Neural cell (in vitro differentiated cells): ENCODE data around the gene SLC2A4.

Experiments
- CTCF ChIP-seq: fragments of 450-650 bp; IDR thresholded peaks from 2 replicates; pipeline ENCODE4 v1.5.1; 2014; ENCODE audit warnings: antibody characterized with exemption, mild to moderate bottlenecking, moderate library complexity; ENCODE audit not compliant: poor library complexity, severe bottlenecking
- EP300 ChIP-seq: fragments of 450-650 bp; conservative IDR thresholded peaks from 2 replicates; pipeline ENCODE4 v1.6.1; 2014; ENCODE audit warnings: antibody characterized with exemption, mild to moderate bottlenecking, moderate library complexity; ENCODE audit not compliant: poor library complexity, severe bottlenecking
- POLR2AphosphoS5 ChIP-seq: IDR thresholded peaks from 2 replicates; pipeline ENCODE4 v1.6.1; 2012
- RAD21 ChIP-seq: fragments of 450-650 bp; conservative IDR thresholded peaks from 2 replicates; pipeline ENCODE4 v1.6.1; 2014; ENCODE audit warnings: antibody characterized with exemption, mild to moderate bottlenecking, moderate library complexity
- REST ChIP-seq: IDR thresholded peaks from 2 replicates; pipeline ENCODE4 v1.6.1; 2012; ENCODE audit warnings: borderline replicate concordance

GRCh38 chr17:7323731-7324437 is 42.4 kb downstream of the SLC2A4 start:
- no peak for TF ChIP-seq REST
- TF ChIP-seq CTCF, result peak; percentile 75
- peak; percentile 62 for TF ChIP-seq RAD21
- TF ChIP-seq EP300, result no peak
- TF ChIP-seq POLR2AphosphoS5, result no peak
